ENCODE measurements around the gene NDE1.

Gene NDE1

DNA sequence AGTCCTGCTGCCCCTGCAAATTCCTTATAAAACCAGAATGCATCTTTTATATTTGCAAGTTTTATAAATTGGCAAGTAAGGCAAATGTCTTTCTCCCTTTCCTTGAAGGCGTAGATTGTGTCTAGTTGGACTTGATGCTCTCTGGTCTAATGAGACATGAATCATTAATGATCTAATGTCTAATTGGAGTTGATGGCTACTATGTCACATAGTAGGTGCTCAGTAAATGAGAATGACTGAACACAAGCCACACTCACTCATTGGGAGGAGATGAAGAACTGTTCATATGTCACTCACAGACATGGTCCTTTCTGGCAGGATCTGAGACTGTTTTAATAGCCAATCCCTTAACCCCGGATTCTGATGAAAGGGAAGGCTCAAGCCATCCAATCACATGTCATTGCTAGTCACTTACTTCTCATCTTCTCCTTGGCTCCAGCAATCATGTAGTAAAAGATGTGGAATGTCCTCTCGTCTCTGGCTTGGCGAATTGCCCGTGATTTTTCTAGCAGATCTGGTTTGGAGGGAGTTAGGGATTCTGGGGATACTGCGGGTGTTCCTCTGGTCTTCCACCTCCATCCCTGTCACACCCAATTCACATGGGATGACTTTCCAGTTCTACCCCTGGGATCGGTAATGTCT is 125.7 kb downstream of the NDE1 start:
- peaks cover under 1% of the 10 kb centered on the region for H3K4me1 Mint-ChIP-seq
- peaks cover 3% of the 10 kb centered on the region for H3K27me3 Mint-ChIP-seq (ENCODE audit: low read depth)
- TF ChIP-seq, protein P1, sequence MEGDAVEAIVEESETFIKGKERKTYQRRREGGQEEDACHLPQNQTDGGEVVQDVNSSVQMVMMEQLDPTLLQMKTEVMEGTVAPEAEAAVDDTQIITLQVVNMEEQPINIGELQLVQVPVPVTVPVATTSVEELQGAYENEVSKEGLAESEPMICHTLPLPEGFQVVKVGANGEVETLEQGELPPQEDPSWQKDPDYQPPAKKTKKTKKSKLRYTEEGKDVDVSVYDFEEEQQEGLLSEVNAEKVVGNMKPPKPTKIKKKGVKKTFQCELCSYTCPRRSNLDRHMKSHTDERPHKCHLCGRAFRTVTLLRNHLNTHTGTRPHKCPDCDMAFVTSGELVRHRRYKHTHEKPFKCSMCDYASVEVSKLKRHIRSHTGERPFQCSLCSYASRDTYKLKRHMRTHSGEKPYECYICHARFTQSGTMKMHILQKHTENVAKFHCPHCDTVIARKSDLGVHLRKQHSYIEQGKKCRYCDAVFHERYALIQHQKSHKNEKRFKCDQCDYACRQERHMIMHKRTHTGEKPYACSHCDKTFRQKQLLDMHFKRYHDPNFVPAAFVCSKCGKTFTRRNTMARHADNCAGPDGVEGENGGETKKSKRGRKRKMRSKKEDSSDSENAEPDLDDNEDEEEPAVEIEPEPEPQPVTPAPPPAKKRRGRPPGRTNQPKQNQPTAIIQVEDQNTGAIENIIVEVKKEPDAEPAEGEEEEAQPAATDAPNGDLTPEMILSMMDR (IDR thresholded peaks at IDR 0.05; ENCODE audit: unreplicated experiment in 3 of 3) = no peak

More for the DNA sequence above, 125.7 kb downstream of the NDE1 start:
- Mint-ChIP-seq H3K4me3 (no peak overlapping the region), H3K36me3 (ENCODE audit: low read depth) (no peaks in the 10 kb centered on the region), H3K9me3 (no peaks in the 10 kb centered on the region), H3K27ac (no peak overlapping the region)

Data from nephron (organoid).